ENCODE results near the gene FBN3. TPM values are rescaled to one million over a fixed set of nuclear protein-coding genes. Genes with fewer than 3 reads are reported as not detected.
"Not testable (repeated sequence)": the region's sequence is repeated elsewhere in the genome, so short reads cannot be mapped to it uniquely, and the experiment has no call there.

Gene FBN3
- polyA plus RNA-seq (ENCODE audit: insufficient read length): 59.0 TPM
- long read RNA-seq, donor 1: 0 reads
- long read RNA-seq, donor 2, partial matches to known transcripts: 5 of 5 reads
- long read RNA-seq, donor 2, other reads (novel, unspliced or antisense): 0 of 5 reads
- long read RNA-seq, donor 3: 0 reads
- long read RNA-seq, donor 4: 0 reads
- long read RNA-seq, donor 5: 0 reads
- long read RNA-seq, donor 6: 0 reads
- long read RNA-seq, donor 7: 0 reads
- long read RNA-seq, donor 8: 0 reads

- DNase-seq: no peak
Observed at GRCh38 chr19:8149261-8150094, at the start of gene FBN3. Gene FBN3 (minus strand): TSS chr19:8149592. CDS start chr19:8147480, 2,112 bp downstream.

GRCh38 chr19:8196271-8196927 is 47.0 kb upstream of the FBN3 start:
- DNase-seq: no peak

- DNase-seq: no peak
Observed at GRCh38 chr19:8194528-8195267, 45.3 kb upstream of the FBN3 start.

GRCh38 chr19:8192221-8192820 is 42.9 kb upstream of the FBN3 start:
- no peak for DNase-seq

- no peak for DNase-seq
Observed at GRCh38 chr19:8185343-8186068, 36.1 kb upstream of the FBN3 start.

GRCh38 chr19:8184274-8184673 is 34.9 kb upstream of the FBN3 start:
- no peak for DNase-seq

GRCh38 chr19:8180018-8180417 is 30.6 kb upstream of the FBN3 start:
- no peak for DNase-seq

- no peak for DNase-seq
Observed at GRCh38 chr19:8174706-8175105, 25.3 kb upstream of the FBN3 start.

- no peak for DNase-seq
Observed at GRCh38 chr19:8168537-8168936, 19.1 kb upstream of the FBN3 start.

GRCh38 chr19:8167985-8168384 is 18.6 kb upstream of the FBN3 start:
- no peak for DNase-seq

GRCh38 chr19:8163759-8164158 is 14.4 kb upstream of the FBN3 start:
- no peak for DNase-seq

- DNase-seq: no peak
Observed at GRCh38 chr19:8161135-8161646, 11.8 kb upstream of the FBN3 start.

GRCh38 chr19:8159322-8159721 is 9.9 kb upstream of the FBN3 start:
- not testable (repeated sequence) for DNase-seq

- DNase-seq: peak; percentile 82
Observed at GRCh38 chr19:8158411-8159074, 9.2 kb upstream of the FBN3 start.

GRCh38 chr19:8155318-8155717 is 5.9 kb upstream of the FBN3 start:
- DNase-seq: no peak

- not testable (repeated sequence) for DNase-seq
Observed at GRCh38 chr19:8154014-8154413, 4.6 kb upstream of the FBN3 start.

GRCh38 chr19:8151767-8152035 is 2.3 kb upstream of the FBN3 start:
- no peak for DNase-seq

- no peak for DNase-seq
Observed at GRCh38 chr19:8150998-8151766, 1.8 kb upstream of the FBN3 start.

- no peak for DNase-seq
Observed at GRCh38 chr19:8150178-8150865, 930 bp upstream of the FBN3 start.

Data from left kidney (tissue), 8 donors.